Activated gamma-delta T cell treated with anti-CD3 and anti-CD28 coated beads, Interleukin-2, amount 50 U/mL, for 16 hours (primary cell): Measurements from ENCODE around the gene CBFA2T3.

Source experiments
- DNase-seq: peaks from one replicate; pipeline ENCODE4 v3.0.0-alpha.2; 2020; ENCODE audit warnings: low read depth

The CBFA2T3 gene

GRCh38 chr16:88839026-88839529 lies 137.9 kb downstream of the CBFA2T3 start:
- no peak for DNase-seq

- DNase-seq, result no peak
These were observed 138.4 kb downstream of the CBFA2T3 start for GRCh38 chr16:88838566-88838965.

- DNase-seq, result no peak
These were observed 139.2 kb downstream of the CBFA2T3 start for GRCh38 chr16:88837806-88838205.

GRCh38 chr16:88836791-88837190 lies 140.2 kb downstream of the CBFA2T3 start:
- DNase-seq, result no peak

- DNase-seq, result no peak
These were observed 141.2 kb downstream of the CBFA2T3 start for GRCh38 chr16:88835818-88836217.

- no peak for DNase-seq
These were observed 141.6 kb downstream of the CBFA2T3 start for GRCh38 chr16:88835383-88835782.

- DNase-seq, result no peak
These were observed 142.3 kb downstream of the CBFA2T3 start for GRCh38 chr16:88834670-88835069.

- DNase-seq, result no peak
These were observed 143.9 kb downstream of the CBFA2T3 start for GRCh38 chr16:88833086-88833485.

GRCh38 chr16:88831838-88832237 lies 145.2 kb downstream of the CBFA2T3 start:
- DNase-seq, result no peak

- no peak for DNase-seq
These were observed 146.2 kb downstream of the CBFA2T3 start for GRCh38 chr16:88830783-88831182.

- no peak for DNase-seq
These were observed 146.7 kb downstream of the CBFA2T3 start for GRCh38 chr16:88830258-88830657.

- no peak for DNase-seq
These were observed 148.3 kb downstream of the CBFA2T3 start for GRCh38 chr16:88828711-88829110.

- DNase-seq, result no peak
These were observed 149.3 kb downstream of the CBFA2T3 start for GRCh38 chr16:88827727-88828126.

GRCh38 chr16:88826070-88826840 lies 150.8 kb downstream of the CBFA2T3 start:
- no peak for DNase-seq

GRCh38 chr16:88825146-88825545 lies 151.9 kb downstream of the CBFA2T3 start:
- DNase-seq, result no peak
